Measurements from ENCODE around the gene DNAH17.

The DNAH17 gene

DNA sequence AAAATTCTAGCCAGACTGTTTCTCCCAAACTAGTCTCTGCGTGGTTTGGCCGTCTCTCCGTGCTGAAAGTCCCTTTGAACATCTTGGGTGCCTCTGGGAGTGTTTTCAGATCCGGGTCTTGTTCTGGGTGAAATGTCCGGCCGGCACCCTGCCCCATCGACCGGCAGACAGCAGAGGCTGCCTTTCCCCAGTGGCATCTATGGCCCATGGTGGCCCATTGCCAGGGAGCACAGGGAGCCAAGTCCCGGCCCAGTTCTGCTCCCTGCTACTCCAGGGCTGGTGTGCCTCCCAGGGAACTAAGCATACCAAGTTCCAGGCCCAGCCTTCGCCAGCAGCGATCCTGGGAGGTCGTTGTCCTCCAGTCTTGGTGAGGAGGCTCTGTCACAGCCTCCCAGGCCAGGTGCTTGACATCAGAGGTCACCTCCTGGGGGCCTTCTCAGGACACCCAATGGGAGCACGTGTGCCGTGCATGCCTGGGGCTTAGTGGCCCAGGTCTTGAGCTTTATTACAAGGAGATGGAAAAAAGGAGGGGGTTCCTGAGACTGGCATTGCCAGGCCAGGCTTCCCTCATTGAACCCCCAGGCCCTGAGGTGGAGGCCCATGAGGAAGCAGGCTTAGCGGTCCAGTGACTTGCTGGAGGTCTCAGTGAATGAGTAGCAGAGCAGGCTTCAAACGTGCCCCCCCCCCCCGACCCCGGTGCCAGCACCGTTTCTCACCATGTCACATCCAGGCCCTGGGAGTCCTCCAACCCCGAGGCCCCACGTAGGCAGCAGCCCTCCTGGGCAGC is 144.8 kb downstream of the DNAH17 start:
- no peak for DNase-seq (ENCODE audit: extremely low read depth in 1 of 2, low read depth in 1 of 2)

DNA sequence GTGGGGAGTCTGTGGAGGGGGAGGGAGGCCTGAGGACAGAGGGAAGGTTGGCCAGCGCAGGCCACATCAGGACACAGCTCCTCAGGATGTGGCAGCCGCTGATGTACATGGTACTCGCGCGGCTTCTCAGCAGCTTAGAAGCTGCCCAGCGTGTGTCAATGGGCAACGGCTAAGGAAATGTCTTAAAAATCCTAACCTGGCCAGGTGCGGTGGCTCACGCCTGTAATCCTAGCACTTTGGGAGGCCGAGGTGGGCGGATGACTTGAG is 145.6 kb downstream of the DNAH17 start:
- DNase-seq (ENCODE audit: extremely low read depth in 1 of 2, low read depth in 1 of 2): no peak

DNA sequence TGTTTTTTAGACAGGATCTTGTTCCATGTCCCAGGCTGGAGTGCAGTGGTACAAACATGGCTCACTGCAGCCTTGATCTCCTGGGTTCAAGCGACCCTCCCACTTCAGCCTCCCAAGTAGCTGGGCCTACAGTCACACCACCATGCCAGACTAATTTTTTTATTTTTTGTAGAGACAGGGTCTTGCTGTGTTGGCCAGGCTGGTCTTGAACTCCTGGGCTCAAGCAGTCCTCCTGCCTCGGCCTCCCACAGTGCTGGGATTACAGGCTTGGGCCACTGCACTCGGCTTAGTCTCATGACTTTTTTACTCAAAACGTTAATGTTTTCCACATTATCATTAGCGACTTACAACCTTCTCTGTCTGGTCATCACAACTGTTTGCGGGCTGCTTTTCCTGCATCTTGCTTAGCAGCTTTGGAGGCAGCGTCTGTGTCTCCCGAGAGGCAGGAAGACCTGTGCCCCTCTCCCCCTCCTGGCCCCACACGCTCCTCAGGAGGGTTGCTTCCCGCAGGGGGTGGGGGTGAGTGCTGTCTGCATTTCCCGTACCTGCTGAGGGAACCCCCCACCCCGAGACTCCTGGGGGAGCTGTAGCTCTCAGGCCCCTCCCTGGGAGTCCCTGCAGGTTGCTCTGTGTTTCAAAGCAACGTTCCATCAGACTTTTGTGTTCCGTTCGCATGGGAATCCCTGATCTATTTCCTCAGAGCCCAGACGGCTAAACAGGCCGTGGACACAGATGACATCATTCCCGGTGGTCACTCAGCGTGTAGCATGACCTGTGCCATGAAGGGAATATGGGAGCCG is 146.1 kb downstream of the DNAH17 start:
- DNase-seq (ENCODE audit: extremely low read depth in 1 of 2, low read depth in 1 of 2): no peak

DNA sequence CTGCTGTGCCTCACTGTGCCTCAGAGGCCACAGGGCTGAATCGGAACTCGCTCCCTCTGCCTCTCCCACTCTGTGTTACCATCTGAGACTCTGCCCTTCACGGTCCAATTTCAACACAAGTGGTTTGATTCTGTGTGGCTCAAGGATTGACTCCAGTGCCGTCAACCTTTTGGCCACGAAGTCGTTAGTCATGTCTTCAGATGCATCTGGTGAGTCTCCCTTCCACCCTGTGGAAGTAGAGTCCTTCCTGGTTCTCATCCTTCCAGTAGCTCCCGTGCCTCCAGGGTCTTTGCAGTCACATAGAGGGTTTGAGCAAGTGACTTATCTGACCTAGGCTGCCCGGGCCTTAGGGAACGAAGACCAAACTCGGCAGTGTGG is 147.6 kb downstream of the DNAH17 start:
- DNase-seq (ENCODE audit: extremely low read depth in 1 of 2, low read depth in 1 of 2): no peak

DNA sequence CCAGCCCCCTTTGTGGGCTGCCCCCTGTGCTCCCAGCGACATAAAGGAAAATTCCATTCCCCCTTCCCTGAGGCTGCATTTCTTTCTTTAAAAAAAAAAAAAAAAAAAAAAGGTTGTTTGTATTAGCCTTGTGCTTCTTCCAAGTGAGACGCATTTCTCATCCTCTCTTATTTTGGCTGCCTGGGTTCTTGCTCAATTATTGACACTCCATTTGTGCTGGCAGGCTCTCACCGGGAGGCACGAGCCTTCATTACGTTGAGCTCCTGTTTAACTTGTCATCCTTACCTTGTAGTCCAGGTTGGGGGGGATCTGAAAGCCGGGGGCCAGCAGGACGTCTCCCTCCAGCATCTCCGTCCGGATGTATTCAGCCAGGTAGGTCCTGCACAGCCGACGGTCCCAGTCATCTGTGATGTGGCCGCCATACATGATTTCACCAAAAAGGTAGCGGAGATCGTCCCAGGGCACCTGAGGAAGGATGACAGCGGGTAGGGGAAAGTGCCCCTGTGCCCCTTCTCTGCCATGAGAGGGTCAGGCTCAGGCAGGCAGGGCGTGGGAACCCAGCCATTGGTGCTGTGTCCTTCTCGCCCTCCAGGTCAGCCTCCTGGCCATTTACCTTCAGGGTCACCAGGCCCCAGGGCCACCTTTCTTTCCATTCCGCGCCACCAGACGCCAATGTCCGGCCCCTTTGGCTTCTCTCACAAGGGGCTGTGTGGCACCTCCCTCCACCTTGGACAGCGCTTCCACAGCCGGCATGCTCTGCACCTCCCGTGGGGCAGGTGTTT is 148.2 kb downstream of the DNAH17 start:
- DNase-seq (ENCODE audit: extremely low read depth in 1 of 2, low read depth in 1 of 2): no peak

DNA sequence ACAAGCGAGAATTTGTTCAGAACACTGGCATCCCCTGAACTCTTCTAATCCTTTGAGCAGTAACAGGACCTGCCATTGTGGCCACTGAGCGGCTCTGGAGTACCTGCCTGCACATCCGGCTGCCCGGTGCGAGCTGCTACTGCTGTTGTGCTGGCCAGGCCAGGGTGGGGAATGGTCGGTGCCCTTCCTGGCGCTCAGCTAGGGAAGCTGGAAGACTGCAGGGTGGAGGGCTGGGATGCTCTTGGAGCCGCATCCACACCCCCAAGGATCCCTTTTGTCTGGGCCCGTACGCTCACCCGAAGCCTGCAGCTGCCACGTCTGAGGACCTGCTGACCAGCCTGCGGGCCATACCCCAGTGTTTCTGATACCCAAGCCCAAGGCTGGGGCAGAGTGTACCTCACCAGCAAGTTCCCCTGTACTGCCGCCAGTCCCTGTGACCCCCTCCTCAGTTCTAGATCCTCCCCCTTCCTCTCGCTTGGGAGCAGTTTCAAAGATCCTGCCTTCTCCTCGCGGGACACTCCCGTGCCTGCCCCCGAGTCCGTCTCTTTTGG is 149.1 kb downstream of the DNAH17 start:
- DNase-seq (ENCODE audit: extremely low read depth in 1 of 2, low read depth in 1 of 2): no peak

DNA sequence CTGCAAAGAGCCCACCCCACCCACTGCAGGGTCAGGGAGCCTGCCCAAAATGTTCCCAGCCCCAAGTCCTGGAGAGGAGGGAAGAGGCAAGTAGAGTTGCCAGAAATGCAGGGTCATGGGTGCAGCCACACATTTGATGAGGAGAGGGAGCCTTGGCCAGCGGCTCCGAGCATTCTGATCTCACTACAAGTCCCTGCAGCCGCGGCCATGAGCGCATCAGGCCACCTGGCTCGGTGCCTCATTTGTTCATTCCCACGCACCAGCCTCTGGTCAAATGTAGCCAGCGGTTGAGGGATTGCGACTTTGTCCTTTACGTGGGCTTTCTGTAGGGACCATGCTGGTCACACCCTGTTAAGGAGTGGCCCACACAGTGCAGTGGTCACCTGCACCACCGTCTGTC is 150.1 kb downstream of the DNAH17 start:
- no peak for DNase-seq (ENCODE audit: extremely low read depth in 1 of 2, low read depth in 1 of 2)

DNA sequence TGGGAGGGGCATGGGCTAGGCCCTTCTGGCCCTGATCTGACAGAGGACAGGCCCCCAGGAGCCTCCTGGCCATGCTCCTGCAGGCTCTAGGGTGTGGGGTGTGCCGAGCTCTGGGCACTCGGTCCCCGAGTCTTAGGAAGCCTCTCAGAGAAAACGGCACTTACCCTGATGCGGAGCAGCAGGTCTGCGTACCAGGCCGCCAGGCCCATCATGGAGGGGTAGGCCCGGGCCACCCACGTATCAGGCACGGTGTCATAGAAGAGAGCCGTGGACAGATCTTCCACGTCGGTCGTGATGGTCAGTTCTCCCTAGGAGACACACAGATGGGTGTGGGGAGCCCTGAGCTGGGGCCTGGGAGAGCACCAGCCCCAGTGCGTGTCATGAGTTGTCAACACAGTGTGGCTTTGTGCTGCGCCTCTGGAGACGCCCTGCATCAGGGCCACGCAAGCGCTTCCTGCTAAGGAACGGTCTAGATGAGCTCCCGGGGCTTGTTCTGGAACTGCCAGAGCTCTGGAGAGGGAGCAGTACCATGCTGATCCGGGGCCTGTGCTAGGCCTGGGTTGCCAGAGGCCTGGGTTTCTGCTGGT is 150.8 kb downstream of the DNAH17 start:
- DNase-seq (ENCODE audit: extremely low read depth in 1 of 2, low read depth in 1 of 2): no peak

DNA sequence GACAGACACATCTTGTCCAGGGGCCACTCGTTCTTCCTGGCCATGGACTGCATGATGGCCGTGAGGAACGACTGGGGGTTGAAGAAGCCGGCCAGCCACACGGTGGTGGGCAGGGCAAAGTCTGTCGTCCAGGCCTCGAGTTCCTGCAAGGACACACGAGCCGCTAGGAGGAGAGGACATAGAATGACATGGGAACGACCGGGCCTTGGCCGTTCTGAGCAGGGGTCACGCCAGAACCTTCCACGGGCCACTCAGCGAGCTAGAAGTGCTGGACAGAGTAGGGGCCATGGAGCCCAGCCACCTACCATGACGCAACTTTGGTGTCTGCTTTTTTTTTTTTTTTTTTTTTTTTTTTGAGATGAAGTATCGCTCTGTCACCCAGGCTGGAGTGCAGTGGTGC is 151.8 kb downstream of the DNAH17 start:
- DNase-seq (ENCODE audit: extremely low read depth in 1 of 2, low read depth in 1 of 2): no peak

DNA sequence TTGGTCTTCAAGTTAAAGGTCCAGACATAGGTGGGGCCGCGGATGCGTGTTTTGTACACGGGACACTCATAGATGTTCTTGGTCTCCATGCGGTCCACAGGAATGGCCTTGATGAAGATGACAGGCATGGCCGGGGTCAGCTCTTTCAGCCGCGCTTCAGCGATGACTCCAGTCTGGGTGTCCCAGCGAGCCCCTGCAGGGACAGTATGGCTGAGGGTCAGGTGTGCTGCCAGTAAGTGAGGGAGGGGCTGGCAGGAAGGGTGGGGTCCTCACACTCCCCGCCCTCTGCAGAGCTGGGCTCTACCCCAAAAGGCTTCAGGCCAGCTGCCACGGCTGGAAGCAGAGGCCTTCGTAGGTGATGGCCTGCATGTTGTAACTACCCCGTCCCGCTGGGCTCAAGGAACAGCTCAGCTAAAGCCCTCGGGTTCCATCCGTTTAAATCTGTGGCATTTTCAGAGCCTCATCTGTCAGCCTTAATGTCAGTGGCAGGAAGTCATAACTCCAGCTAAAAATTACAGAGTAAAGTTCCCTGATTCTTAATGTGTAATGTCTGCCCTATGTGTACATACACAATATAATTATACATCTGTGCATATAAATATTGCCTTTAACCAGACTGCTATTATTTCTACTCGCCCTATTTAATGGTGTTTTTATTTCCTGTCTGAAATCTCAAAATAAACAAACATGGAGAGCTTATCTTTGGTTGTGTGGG is 153.1 kb downstream of the DNAH17 start:
- no peak for DNase-seq (ENCODE audit: extremely low read depth in 1 of 2, low read depth in 1 of 2)

DNA sequence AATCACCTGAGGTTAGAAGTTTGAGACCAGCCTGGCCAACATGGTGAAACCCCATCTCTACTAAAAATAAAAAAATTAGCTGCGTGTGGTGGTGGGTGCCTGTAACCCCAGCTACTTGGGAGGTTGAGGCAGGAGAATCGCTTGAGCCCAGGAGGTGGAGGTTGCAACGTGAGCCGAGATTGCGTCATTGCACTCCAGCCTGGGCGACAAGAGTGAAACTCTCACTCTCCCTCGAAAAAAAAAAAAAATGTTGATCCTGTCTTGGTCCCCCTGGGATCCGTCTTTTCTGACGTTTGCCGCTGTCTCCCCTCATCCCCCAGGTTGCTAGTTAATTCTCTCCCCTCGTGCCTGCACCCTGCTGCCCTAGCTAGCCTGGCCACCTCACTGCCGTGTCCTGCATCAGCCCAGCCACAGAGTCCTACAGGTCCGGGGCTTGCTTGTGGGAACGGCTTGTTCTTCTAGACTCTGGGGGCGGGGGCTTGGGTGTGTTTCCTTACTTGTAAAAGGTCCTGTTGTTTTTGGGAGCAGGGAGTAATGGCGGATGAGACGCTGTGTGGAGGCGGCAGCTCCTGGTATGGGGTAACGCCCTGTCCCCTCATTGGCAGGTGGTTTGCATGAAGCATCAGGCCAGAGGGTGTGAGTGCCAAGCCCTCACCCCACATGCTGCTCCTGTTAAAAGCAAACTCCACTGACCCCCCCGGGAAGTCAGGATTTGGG is 154.2 kb downstream of the DNAH17 start:
- DNase-seq (ENCODE audit: extremely low read depth in 1 of 2, low read depth in 1 of 2): no peak

DNA sequence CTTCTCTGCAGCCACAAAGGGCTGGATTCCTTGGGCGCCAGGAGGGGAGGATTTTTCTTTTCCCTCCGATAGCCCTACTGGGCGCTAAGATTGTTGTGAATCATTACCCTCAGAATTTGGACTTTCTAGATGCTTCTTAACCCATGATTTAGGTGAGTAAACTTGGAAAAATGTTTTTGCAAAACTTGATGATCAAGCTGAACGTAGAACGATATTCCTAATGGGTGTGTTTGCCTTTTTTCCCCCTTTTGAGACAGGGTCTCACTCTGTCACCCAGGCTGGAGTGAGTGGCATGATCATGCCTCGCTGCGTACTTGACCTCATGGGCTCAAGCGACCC is 155.0 kb downstream of the DNAH17 start:
- no peak for DNase-seq (ENCODE audit: extremely low read depth in 1 of 2, low read depth in 1 of 2)

DNA sequence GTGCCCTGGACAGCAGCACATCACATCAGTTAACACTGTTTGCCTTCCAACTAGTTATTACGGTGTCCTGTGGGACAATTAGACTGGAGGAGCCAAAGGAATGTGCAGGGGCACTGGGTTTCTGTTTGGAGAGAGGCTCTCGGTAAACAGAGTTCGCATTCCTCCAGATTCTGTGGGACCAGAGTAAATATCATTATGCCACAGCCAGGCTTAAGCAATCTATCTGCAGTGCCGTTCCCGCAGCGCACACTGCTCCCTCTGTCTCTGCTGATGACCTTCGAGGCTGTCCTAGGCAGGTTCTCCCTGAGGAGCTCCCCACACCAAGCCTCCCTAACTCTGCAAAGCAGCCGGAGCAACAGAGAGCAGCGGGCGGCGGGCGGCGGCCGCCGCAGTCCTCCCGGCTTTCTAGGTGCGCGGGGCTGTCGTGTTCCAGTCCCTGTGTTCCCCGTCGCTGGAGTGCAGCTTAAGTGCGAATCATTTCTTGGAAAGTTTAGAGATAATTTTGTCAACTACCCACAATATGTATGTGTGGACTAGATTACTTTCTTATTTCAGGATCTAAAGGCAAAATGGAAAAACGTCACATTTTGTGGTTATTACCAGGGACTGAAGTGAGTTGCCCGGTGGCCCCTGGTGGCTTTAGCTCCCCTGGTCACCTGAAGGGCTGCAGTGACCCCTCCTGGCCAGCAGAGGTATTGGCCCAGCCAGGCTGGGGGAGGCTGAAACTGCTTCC is 155.5 kb downstream of the DNAH17 start:
- peak; percentile 23 to 53 for DNase-seq (ENCODE audit: extremely low read depth in 1 of 2, low read depth in 1 of 2)

DNA sequence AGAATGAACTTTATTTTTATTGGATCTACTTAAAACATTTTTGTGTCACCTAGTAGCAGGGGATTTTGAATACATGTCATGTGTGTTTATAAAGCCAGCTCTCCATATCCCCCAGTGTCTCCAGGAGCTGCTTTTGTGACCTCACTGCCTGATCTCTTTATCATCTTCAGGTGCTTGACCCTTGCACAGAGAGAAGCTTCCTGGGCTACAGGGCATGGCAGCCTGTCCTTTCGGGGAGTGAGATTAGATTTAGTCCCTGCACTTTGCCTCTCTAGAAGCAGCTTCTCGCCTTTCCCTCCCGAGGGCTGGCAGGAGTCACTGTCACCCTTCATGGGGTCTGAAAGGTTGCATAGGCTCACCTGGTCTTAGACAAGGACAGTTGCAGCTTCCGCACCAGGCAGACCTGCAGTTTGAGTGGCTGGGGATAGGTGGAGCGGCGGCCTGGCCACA is 156.1 kb downstream of the DNAH17 start:
- DNase-seq (ENCODE audit: extremely low read depth in 1 of 2, low read depth in 1 of 2): no peak

DNA sequence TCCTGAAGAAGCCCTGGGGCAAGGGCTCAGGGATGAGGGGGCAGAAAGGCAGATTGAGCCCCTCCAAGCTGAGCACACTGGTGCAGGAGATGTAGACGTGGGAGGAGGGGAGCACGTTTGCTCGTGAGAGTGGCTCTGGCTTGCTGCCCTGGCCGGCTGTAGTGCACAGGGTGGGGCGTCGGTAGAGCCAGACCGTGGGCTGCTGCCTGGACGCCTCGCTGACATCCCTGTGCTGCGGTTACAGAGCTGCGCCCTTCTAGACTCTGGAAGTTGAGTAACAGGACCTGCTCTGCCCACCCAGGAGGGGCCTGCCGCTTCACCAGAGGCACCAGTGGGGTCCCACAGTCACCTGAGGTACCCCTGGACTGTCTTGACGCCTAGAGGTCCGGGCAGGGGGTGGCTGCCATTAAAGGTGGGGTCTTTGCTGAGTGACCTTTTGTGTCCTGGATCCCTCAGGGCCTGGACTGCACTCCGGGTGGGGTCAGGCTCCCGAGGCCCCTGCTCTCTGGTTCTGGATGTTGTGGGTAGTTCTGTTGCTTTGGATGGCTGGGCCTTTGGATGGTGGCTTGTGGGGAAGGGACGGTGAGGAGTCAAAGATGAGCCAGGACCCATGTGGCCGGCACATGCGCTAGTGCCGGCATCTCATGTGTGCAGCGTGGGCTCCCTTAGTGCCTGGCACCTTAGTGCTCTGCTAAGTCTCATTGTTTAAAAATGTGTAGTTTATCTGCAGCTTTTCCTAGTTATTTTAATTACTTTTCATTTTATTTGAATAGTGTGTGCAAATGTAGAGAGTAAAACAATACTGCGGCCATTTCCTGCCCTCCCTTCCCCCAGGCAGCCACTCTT is 157.0 kb downstream of the DNAH17 start:
- no peak for DNase-seq (ENCODE audit: extremely low read depth in 1 of 2, low read depth in 1 of 2)

DNA sequence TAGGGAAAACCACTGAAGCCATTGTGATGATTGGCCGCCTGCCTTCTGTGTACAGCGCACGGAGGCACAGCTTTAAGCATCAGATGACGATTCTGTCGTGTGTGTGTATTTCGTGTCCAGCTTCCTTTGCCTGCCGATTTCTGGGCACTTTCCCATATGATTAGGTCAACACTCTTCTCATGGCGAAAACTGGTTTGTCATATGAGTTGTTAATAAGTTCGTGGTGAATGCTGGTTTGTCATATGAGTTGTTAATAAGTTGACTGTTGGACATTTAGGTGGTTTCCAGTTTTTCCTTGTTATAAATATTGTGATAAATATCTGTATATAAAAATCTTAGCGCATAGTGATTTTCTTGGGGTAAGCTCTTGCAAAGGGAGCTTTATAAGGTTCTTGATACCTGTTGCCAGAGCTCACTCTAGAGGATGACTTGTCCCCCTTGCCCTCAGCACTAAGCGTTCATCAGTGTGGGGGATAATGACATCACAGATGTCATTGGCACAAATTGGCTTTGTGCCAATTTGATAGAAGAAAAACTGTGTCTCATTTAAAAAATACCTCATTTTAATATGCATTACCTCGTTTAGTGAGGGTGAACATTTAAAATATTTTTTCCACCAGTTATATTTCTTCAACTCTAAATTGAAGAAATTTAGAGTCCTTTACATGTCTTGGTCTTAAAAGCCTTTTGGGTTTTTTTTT is 158.7 kb downstream of the DNAH17 start:
- DNase-seq (ENCODE audit: extremely low read depth in 1 of 2, low read depth in 1 of 2): no peak

DNA sequence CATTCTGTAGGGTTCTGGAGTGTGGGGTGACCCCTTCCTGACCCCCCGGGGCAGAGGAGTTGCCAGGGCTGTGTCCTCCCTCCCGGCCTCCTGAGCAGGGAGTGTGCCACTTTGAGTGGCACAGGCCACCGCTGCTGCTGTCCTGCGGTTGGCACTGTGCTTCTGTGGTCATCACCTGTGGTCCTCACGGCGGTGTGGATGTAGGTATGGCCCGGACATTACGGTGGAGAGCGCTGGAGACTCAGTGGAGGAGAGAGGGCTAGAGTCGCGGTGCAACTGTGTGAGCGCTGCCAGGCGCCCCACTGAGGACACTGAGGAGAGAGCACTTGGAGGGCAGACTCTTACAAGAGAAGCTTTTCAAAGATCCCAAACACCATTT is 159.7 kb downstream of the DNAH17 start:
- DNase-seq (ENCODE audit: extremely low read depth in 1 of 2, low read depth in 1 of 2): no peak
